SK-N-MC (cell line): ENCODE data around the gene MESD.

Source experiments
- EZH2 ChIP-seq: fragments of 200-600 bp; sonication (generic); IDR thresholded peaks from one replicate; pipeline ENCODE4 v1.6.1; 2017; ENCODE audit warnings: antibody characterized with exemption
- POLR2AphosphoS5 ChIP-seq: IDR thresholded peaks from 2 replicates; pipeline ENCODE4 v1.6.1; 2012; ENCODE audit warnings: mild to moderate bottlenecking, low read depth, low read length, borderline replicate concordance

DNA sequence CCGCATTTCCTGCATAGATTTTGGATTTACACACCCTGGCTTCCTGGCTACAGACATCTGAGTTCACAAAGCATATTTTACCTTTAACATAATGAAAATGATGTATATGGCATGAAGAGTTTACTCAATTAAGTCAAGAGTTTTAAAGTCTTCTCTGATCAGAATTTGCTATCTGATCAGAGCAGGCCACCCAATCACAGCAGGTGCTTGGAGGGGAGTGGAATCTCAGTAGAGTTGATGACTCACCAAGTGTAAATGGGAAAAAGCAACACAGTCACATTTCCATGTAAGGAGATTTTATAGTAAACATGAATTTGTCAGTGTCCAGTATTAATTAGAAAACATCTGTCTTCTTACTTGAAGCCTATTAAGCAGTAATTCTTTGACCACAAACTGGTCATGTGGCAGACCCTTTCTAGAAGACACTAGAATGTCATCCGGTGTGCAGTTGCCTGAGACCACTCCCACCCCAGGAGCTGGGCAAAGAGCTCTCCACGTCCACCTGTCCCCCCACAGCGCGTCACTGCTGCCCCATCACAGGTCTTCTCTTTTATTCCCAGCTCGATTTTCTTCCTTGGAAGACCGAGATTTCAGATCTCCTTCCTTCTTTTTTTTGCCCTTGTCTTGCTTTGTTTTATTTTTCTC, 10.8 kb downstream of the MESD start:
- TF ChIP-seq EZH2 (no peak), POLR2AphosphoS5 (no peak)
